ENCODE data around the gene ACER3. TPM values are rescaled to one million over a fixed set of nuclear protein-coding genes. Genes with fewer than 3 reads are reported as not detected.

ACER3 gene
- total RNA-seq, 1 donor from 2014 or later, result 17.3 TPM

GRCh38 chr11:77037057-77037456 is 176.3 kb downstream of the ACER3 start:
- H3K9me3 Mint-ChIP-seq (ENCODE audit: unreplicated experiment), result no peaks in the 10 kb centered on the region
- no peak for TF ChIP-seq CTCF (IDR thresholded peaks at IDR 0.05; ENCODE audit: unreplicated experiment)
- DNase-seq (ENCODE audit: low spot score), result no peak
- H3K4me1 Mint-ChIP-seq (ENCODE audit: unreplicated experiment), result peaks cover 12% of the 10 kb centered on the region
- no peak overlapping the region for H3K4me3 Mint-ChIP-seq (ENCODE audit: unreplicated experiment)
- peaks cover 9% of the 10 kb centered on the region for H3K36me3 Mint-ChIP-seq (ENCODE audit: low read depth, unreplicated experiment)
- peaks cover 18% of the 10 kb centered on the region for H3K27me3 Mint-ChIP-seq (ENCODE audit: unreplicated experiment)
- H3K27ac Mint-ChIP-seq (ENCODE audit: unreplicated experiment), result no peak overlapping the region

GRCh38 chr11:77038029-77038824 is 177.5 kb downstream of the ACER3 start:
- no peaks in the 10 kb centered on the region for H3K9me3 Mint-ChIP-seq (ENCODE audit: unreplicated experiment)
- H3K27ac Mint-ChIP-seq (ENCODE audit: unreplicated experiment), result no peak overlapping the region
- peaks cover 12% of the 10 kb centered on the region for H3K4me1 Mint-ChIP-seq (ENCODE audit: unreplicated experiment)
- TF ChIP-seq CTCF (IDR thresholded peaks at IDR 0.05; ENCODE audit: unreplicated experiment), result no peak
- H3K36me3 Mint-ChIP-seq (ENCODE audit: low read depth, unreplicated experiment), result peaks cover 9% of the 10 kb centered on the region
- DNase-seq (ENCODE audit: low spot score), result no peak
- peaks cover 20% of the 10 kb centered on the region for H3K27me3 Mint-ChIP-seq (ENCODE audit: unreplicated experiment)
- peak overlapping the region; percentile 0 for H3K4me3 Mint-ChIP-seq (ENCODE audit: unreplicated experiment)

- H3K27ac Mint-ChIP-seq (ENCODE audit: unreplicated experiment), result no peak overlapping the region
- no peaks in the 10 kb centered on the region for H3K9me3 Mint-ChIP-seq (ENCODE audit: unreplicated experiment)
- no peak for TF ChIP-seq CTCF (IDR thresholded peaks at IDR 0.05; ENCODE audit: unreplicated experiment)
- H3K4me1 Mint-ChIP-seq (ENCODE audit: unreplicated experiment), result peaks cover 12% of the 10 kb centered on the region
- peaks cover 20% of the 10 kb centered on the region for H3K27me3 Mint-ChIP-seq (ENCODE audit: unreplicated experiment)
- peak overlapping the region; percentile 0 for H3K4me3 Mint-ChIP-seq (ENCODE audit: unreplicated experiment)
- H3K36me3 Mint-ChIP-seq (ENCODE audit: low read depth, unreplicated experiment), result peaks cover 9% of the 10 kb centered on the region
- DNase-seq (ENCODE audit: low spot score), result no peak
These were observed 178.2 kb downstream of the ACER3 start for GRCh38 chr11:77038825-77039326.

GRCh38 chr11:77039491-77040400 is 179.0 kb downstream of the ACER3 start:
- Mint-ChIP-seq H3K4me1 (ENCODE audit: unreplicated experiment) (peaks cover 7% of the 10 kb centered on the region), H3K36me3 (ENCODE audit: low read depth, unreplicated experiment) (peaks cover 9% of the 10 kb centered on the region), H3K9me3 (ENCODE audit: unreplicated experiment) (no peaks in the 10 kb centered on the region), H3K27ac (ENCODE audit: unreplicated experiment) (no peak overlapping the region), H3K4me3 (ENCODE audit: unreplicated experiment) (no peak overlapping the region), H3K27me3 (ENCODE audit: unreplicated experiment) (peaks cover 20% of the 10 kb centered on the region)
- TF ChIP-seq CTCF (IDR thresholded peaks at IDR 0.05; ENCODE audit: unreplicated experiment), result peak; percentile 58
- DNase-seq (ENCODE audit: low spot score), result peak; percentile 56

Data from endothelial cell (in vitro differentiated cells).